Gastroesophageal sphincter (tissue), 3 donors: ENCODE data around the gene AIF1.

ENCODE experiments used
- CTCF ChIP-seq, 4 experiments: fragments of 200-600 bp in 2 of 4; fragments of 450-650 bp in 2 of 4; sonication (generic) in 1 of 4; IDR thresholded peaks; one replicate each; pipeline ENCODE4 v1.5.1; 2017 to 2019; ENCODE audit warnings: antibody characterized with exemption in 4 of 4, mild to moderate bottlenecking in 2 of 4, moderate library complexity in 2 of 4
- POLR2A ChIP-seq, 2 donors: fragments of 450-650 bp; IDR thresholded peaks; one replicate each; pipeline ENCODE4 v1.6.1; 2017; ENCODE audit warnings: antibody characterized with exemption in 2 of 2, mild to moderate bottlenecking in 2 of 2, moderate library complexity in 1 of 2
- POLR2AphosphoS5 ChIP-seq: sonication (generic); formaldehyde crosslinking; IDR thresholded peaks from one replicate; pipeline ENCODE4 v1.6.1; 2017; ENCODE audit warnings: antibody characterized with exemption

GRCh38 chr6:31658158-31658688, 43.2 kb downstream of the AIF1 start:
- TF ChIP-seq CTCF (IDR thresholded peaks at IDR 0.05): no peak
- TF ChIP-seq POLR2A (IDR thresholded peaks at IDR 0.05): no peak
- no peak for TF ChIP-seq POLR2AphosphoS5
